Astrocyte of the cerebellum (primary cell): ENCODE results near the gene PDE6B.
"Not testable (repeated sequence)": the region's sequence is repeated elsewhere in the genome, so short reads cannot be mapped to it uniquely, and the experiment has no call there.

Experiments used
- DNase-seq: peaks from one replicate; pipeline ENCODE4 v3.0.0-alpha.2; 2011; ENCODE audit warnings: low read depth
- H3K4me3 ChIP-seq: 2 replicates; pipeline ENCODE4 v1.5.1; 2011; ENCODE audit warnings: mild to moderate bottlenecking, low read depth, low read length, moderate library complexity
- in situ Hi-C: cut with HindIII; loops from 2 replicates; pipeline ENCODE4 v1.10.0; 2017; ENCODE audit warnings: low sequenced_read_pairs
- TF ChIP-seq, protein P1 (sequence below): IDR thresholded peaks from 2 replicates; pipeline ENCODE4 v1.5.1; 2012; ENCODE audit warnings: low read length, low read depth, moderate library complexity, mild to moderate bottlenecking; ENCODE audit errors: missing control alignments

The PDE6B gene

GRCh38 chr4:633406-633805, 8.0 kb downstream of the PDE6B start:
- H3K4me3 ChIP-seq = no peak overlapping the region
- DNase-seq = no peak
- TF ChIP-seq, protein P1, sequence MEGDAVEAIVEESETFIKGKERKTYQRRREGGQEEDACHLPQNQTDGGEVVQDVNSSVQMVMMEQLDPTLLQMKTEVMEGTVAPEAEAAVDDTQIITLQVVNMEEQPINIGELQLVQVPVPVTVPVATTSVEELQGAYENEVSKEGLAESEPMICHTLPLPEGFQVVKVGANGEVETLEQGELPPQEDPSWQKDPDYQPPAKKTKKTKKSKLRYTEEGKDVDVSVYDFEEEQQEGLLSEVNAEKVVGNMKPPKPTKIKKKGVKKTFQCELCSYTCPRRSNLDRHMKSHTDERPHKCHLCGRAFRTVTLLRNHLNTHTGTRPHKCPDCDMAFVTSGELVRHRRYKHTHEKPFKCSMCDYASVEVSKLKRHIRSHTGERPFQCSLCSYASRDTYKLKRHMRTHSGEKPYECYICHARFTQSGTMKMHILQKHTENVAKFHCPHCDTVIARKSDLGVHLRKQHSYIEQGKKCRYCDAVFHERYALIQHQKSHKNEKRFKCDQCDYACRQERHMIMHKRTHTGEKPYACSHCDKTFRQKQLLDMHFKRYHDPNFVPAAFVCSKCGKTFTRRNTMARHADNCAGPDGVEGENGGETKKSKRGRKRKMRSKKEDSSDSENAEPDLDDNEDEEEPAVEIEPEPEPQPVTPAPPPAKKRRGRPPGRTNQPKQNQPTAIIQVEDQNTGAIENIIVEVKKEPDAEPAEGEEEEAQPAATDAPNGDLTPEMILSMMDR = no peak
- in situ Hi-C loops = no loop called here

DNA sequence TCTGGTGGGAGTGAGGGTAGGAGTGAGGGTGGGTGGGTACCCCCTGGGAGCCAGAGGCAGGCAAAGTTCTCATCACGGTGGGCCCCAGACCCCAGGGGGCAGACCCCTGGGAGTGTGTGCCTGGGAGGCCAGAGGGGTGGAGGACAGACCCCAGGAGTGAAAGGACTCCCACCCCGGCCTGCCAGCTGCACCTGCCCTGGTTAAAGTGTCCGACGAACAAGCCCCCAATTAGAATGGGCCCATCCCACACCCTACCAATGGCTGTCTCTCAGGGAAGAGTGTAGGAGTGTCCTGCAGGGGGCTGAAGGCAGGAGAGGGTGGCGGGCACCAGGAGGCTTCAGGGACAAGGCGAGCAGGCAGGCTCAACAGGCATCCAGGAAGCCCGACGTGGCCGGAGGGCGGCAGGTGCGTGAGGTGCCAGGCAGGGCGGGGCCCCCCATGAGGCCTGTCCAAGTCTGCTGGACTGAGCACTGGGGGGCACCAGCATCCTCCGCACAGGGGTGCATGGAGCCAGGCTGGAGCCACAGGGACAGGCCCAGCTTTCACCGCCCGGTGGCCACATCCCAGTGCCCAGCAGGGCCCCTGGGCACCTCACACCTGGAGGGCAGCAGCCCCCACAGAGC, 8.7 kb downstream of the PDE6B start:
- TF ChIP-seq, protein P1 = no peak
- no peak for DNase-seq
- no peak overlapping the region for H3K4me3 ChIP-seq
- in situ Hi-C loops = no loop called here

- H3K4me3 ChIP-seq = no peak overlapping the region
- DNase-seq = no peak
- TF ChIP-seq, protein P1 = no peak
- in situ Hi-C loops = no loop called here
Observed at GRCh38 chr4:634599-634985, 9.2 kb downstream of the PDE6B start.

- in situ Hi-C loops, DNase-seq, H3K4me3 ChIP-seq: not testable (repeated sequence)
Observed at GRCh38 chr4:635066-635835, 9.9 kb downstream of the PDE6B start.

DNA sequence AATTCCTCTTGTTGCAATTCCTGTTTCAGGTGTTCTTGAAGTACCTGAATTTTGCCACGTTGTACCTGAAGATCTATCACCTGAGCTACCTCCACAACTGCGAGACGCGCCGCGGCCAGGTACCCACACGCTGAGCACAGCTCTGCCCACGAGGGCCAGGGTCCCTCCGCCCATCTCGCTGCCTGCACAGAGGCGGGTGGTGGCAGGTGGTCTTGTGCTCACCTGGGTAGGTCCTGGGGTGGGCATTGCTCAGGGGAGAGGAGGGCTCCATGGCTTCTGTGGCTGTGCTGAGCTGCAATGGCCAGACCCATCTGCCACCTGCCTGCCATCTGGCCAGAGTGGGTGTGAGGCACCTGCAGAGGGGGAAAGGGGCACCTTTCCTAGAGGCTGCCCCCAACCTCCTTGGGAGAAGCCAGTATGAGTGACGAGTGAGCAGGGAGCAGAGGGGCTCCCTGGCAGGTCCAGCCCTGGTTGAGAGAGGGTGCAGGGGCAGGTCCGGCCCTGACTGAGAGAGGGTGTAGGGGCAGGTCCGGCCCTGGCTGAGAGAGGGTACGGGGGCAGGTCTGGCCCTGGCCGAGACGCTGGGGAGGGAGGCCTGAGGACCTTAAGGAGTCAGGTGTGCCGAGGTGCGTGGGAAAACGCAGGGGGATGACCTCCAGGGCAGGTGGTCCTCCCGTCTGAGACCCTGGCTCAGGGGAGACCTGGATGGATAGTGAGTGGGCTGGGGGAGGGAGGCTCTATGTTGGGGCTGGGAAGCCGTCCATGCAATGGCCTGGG, 10.7 kb downstream of the PDE6B start:
- in situ Hi-C loops = no loop called here
- TF ChIP-seq, protein P1 = no peak
- DNase-seq = no peak
- H3K4me3 ChIP-seq = no peak overlapping the region

- no peak for DNase-seq
- TF ChIP-seq, protein P1 = no peak
- in situ Hi-C loops = no loop called here
- H3K4me3 ChIP-seq = no peak overlapping the region
Observed at GRCh38 chr4:636628-637159, 11.3 kb downstream of the PDE6B start.
